OCI-LY7 (cell line): Measurements from ENCODE around the gene ZSWIM8. TPM values are rescaled to one million over a fixed set of nuclear protein-coding genes. Genes with fewer than 3 reads are reported as not detected.

Experiments
- BruUV-seq: library from RNA; stranded (reverse); fragments of 400-500 nt; replicated peaks from 2 replicates; lab custom pipeline; 2021; lab: Mats Ljungman, UMichigan
- CTCF ChIA-PET: fragments of 300-600 bp; sonication (Branson Sonifier 250); formaldehyde crosslinking; loops from one replicate; lab custom pipeline; 2022; ENCODE audit warnings: antibody characterized with exemption; ENCODE audit not compliant: unreplicated experiment; lab: Charles Lee
- POLR2A ChIA-PET: fragments of 300-600 bp; sonication (Branson Sonifier 250); formaldehyde crosslinking; loops from one replicate; lab custom pipeline; 2022; ENCODE audit warnings: antibody characterized with exemption; lab: Charles Lee
- DNase-seq: peaks from one replicate; pipeline ENCODE4 v3.0.0-alpha.2; 2015; ENCODE audit warnings: low spot score
- H2AFZ ChIP-seq: fragments of 200-600 bp; sonication (generic), shearing (Covaris generic); 2 replicates; pipeline ENCODE4 v1.6.1; 2014; ENCODE audit warnings: mild to moderate bottlenecking, antibody characterized with exemption, low read length, moderate library complexity
- H3K27ac ChIP-seq: fragments of 200-600 bp; sonication (generic); 2 replicates; pipeline ENCODE4 v1.5.1; 2014; ENCODE audit warnings: mixed run types, low read depth, mild to moderate bottlenecking, moderate library complexity, low read length, inconsistent platforms; ENCODE audit not compliant: poor library complexity, severe bottlenecking
- H3K36me3 ChIP-seq: fragments of 200-600 bp; sonication (generic); 2 replicates; pipeline ENCODE4 v1.6.1; 2014; ENCODE audit warnings: mild to moderate bottlenecking, antibody characterized with exemption, low read length, moderate library complexity, mixed read lengths; ENCODE audit not compliant: insufficient read depth
- H3K4me1 ChIP-seq: fragments of 200-600 bp; sonication (generic); 2 replicates; pipeline ENCODE4 v1.5.1; 2014; ENCODE audit warnings: mild to moderate bottlenecking, low read length; ENCODE audit not compliant: insufficient read depth, poor library complexity, severe bottlenecking
- H3K4me2 ChIP-seq: fragments of 200-600 bp; sonication (generic); 2 replicates; pipeline ENCODE4 v1.6.1; 2014; ENCODE audit warnings: mild to moderate bottlenecking, low read length
- H3K4me3 ChIP-seq: fragments of 200-600 bp; sonication (generic); 2 replicates; pipeline ENCODE4 v1.5.1; 2014; ENCODE audit warnings: mild to moderate bottlenecking, low read depth, low read length; ENCODE audit not compliant: poor library complexity, severe bottlenecking
- H3K79me2 ChIP-seq: fragments of 200-600 bp; sonication (generic); 2 replicates; pipeline ENCODE4 v1.6.1; 2016; ENCODE audit warnings: low read depth, mild to moderate bottlenecking, low read length, moderate library complexity, mixed read lengths; ENCODE audit not compliant: insufficient read depth
- H3K9me2 ChIP-seq: fragments of 200-600 bp; sonication (generic); 2 replicates; pipeline ENCODE4 v1.6.1; 2016; ENCODE audit warnings: mild to moderate bottlenecking, low read length, mixed read lengths; ENCODE audit not compliant: insufficient read depth
- H3K9me3 ChIP-seq: fragments of 200-600 bp; sonication (generic); 2 replicates; pipeline ENCODE4 v1.6.1; 2014; ENCODE audit warnings: mild to moderate bottlenecking, mixed run types, low read length, mixed read lengths
- H4K20me1 ChIP-seq: fragments of 200-600 bp; sonication (generic); 2 replicates; pipeline ENCODE4 v1.6.1; 2014; ENCODE audit warnings: mild to moderate bottlenecking, antibody characterized with exemption, low read length, moderate library complexity, mixed read lengths; ENCODE audit not compliant: insufficient read depth
- EZH2phosphoT487 ChIP-seq: fragments of 200-600 bp; sonication (generic); IDR thresholded peaks from 2 replicates; pipeline ENCODE4 v1.6.1; 2018; ENCODE audit warnings: low read depth, borderline replicate concordance, mild to moderate bottlenecking, mixed run types, antibody characterized with exemption, low read length, moderate library complexity, mixed read lengths
- intact Hi-C: fragments of 100-400 bp; cut with micrococcal nuclease; formaldehyde crosslinking; loops from one replicate; pipeline ENCODE4 v1.10.0; 2022; ENCODE audit not compliant: unreplicated experiment
- total RNA-seq, 2 experiments: library from RNA; depleted of rRNA in 1 of 2; stranded (reverse); fragments of >200 nt in 1 of 2; shearing (Covaris generic) in 1 of 2; gene quantifications; 2 replicates each; pipeline ENCODE4 v1.2.3, GENCODE V29; 2014 to 2022
- TF ChIP-seq, protein P1 (sequence below): fragments of 200-600 bp; sonication (generic); conservative IDR thresholded peaks from 2 replicates; pipeline ENCODE4 v1.5.1; 2014; ENCODE audit warnings: mild to moderate bottlenecking, antibody characterized with exemption, low read length, moderate library complexity, mixed read lengths

Gene ZSWIM8
- total RNA-seq, 2 experiments from 2014 or later, result 22.0 to 52.6 TPM

DNA sequence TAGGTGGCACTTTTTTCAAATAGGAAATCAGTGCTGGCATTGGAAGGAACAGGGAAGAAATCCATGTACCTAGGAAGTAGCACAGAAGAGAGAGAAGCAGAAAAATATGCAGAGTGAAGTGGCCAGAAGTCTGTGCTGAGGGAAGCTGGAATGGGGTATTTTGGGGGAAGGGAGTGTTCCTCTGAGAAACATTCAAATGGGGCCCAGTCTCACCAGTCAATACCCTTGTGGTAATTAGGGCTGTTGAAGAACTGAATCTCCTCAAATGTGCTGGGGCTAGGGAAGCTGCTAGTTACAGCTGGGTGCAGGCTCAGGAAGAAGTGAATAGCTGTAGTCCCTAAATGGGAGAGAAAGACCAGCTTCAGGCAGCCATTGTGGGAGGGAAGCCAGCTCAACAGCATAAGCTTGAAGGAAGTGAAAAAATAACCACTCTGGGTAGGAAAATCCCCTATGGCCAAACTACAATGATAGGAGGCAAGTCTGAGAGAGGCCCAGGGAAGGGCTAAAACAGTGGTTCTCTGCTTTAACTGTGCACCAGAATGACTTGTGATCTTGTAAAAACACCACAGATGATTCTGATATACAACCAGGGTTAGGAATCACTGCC lies 18.4 kb downstream of the ZSWIM8 start:
- Histone ChIP-seq H3K4me3 (no peak overlapping the region), H3K9me3 (no peaks in the 10 kb centered on the region), H3K79me2 (no peaks in the 10 kb centered on the region), H2AFZ (no peak overlapping the region), H3K4me1 (peaks cover 8% of the 10 kb centered on the region), H3K4me2 (no peak overlapping the region; the same call in 1 of the 2 replicates), H4K20me1 (no peaks in the 10 kb centered on the region), H3K27ac (peak overlapping the region; percentile 9), H3K9me2 (no peaks in the 10 kb centered on the region), H3K36me3 (peaks cover 86% of the 10 kb centered on the region)
- intact Hi-C loops, result no loop called here
- DNase-seq, result no peak
- ChIA-PET CTCF (no interaction called here), POLR2A (interaction anchor here (1.6 kb wide), 1 partner anchor 20 kb away, joined by 4 read pairs; no protein-coding TSS in a partner anchor)
- no peak for TF ChIP-seq EZH2phosphoT487
- TF ChIP-seq, protein P1, sequence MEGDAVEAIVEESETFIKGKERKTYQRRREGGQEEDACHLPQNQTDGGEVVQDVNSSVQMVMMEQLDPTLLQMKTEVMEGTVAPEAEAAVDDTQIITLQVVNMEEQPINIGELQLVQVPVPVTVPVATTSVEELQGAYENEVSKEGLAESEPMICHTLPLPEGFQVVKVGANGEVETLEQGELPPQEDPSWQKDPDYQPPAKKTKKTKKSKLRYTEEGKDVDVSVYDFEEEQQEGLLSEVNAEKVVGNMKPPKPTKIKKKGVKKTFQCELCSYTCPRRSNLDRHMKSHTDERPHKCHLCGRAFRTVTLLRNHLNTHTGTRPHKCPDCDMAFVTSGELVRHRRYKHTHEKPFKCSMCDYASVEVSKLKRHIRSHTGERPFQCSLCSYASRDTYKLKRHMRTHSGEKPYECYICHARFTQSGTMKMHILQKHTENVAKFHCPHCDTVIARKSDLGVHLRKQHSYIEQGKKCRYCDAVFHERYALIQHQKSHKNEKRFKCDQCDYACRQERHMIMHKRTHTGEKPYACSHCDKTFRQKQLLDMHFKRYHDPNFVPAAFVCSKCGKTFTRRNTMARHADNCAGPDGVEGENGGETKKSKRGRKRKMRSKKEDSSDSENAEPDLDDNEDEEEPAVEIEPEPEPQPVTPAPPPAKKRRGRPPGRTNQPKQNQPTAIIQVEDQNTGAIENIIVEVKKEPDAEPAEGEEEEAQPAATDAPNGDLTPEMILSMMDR, result no peak
- BruUV-seq, result no TSS peak

DNA sequence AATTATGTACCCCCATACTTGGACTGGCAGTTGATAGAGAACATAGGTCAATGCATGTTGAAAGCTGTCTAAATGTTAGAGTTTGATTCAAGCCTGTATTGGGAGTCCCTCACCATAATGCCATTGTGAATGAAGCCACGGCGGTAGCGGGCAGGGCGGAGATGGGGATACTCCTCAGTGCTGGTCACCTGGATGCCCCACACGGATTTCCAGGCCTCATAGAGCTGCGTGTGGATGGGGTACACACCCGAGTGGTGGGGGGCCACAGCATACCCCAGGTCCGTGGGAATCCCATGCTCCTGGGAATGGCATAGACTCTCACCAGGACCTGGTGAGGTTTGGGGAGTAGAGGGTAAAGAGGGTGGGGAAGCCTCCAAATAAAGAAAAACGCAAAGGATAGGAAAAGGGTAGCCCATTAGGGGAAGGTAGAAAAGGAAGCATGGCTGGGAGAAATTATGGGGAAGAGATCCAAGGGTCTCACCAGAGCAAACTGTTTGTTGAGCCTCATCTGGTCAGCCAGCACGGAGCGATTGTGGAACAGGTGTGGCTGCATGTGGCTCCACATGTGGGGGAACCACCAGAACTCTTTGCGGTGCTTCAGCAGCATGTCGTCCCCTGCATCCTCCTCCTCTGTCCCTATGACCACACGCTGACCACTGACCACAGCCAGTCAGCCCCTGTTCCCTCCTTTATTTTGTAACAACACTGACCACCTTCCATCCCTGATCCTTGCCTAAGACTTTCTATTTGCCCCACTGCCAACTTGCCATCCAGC lies 21.0 kb downstream of the ZSWIM8 start:
- H2AFZ ChIP-seq, result no peak overlapping the region
- CTCF ChIA-PET, result no interaction called here
- H3K27ac ChIP-seq, result no peak overlapping the region
- no peak overlapping the region for H3K4me2 ChIP-seq
- no peak overlapping the region for H3K4me3 ChIP-seq
- H4K20me1 ChIP-seq, result no peaks in the 10 kb centered on the region
- no TSS peak for BruUV-seq
- no peaks in the 10 kb centered on the region for H3K9me3 ChIP-seq
- DNase-seq, result no peak
- intact Hi-C loops, result no loop called here
- peaks cover 83% of the 10 kb centered on the region for H3K36me3 ChIP-seq
- peaks cover 20% of the 10 kb centered on the region for H3K4me1 ChIP-seq
- H3K9me2 ChIP-seq, result no peaks in the 10 kb centered on the region
- TF ChIP-seq, protein P1, result no peak
- TF ChIP-seq EZH2phosphoT487, result no peak
- POLR2A ChIA-PET, result interaction anchor here (0.9 to 1.3 kb wide), 2 partner anchors 9 to 20 kb away, joined by 3 read pairs; no protein-coding TSS in a partner anchor
- H3K79me2 ChIP-seq, result peaks cover 14% of the 10 kb centered on the region; the same call in 1 of the 2 replicates
